K562 (cell line): ENCODE results near the gene CTNNA3. TPM values are rescaled to one million over a fixed set of nuclear protein-coding genes. Genes with fewer than 3 reads are reported as not detected.

ENCODE experiments used
- ATAC-seq: fragments of 200-7000 bp; cut with Tn5 transposase; 3 replicates; pipeline ENCODE4 v1.9.1; 2020; ENCODE audit warnings: moderate library complexity
- BruUV-seq: library from RNA; stranded (reverse); fragments of 400-500 nt; replicated peaks from 2 replicates; lab custom pipeline; 2021; lab: Mats Ljungman, UMichigan
- CTCF ChIA-PET: fragments of 300-600 bp; formaldehyde crosslinking; extraction: SDS; loops from one replicate; lab custom pipeline; 2021; ENCODE audit warnings: low intra/inter-chr PET ratio; lab: Yijun Ruan, JAX
- POLR2A ChIA-PET: fragments of 300-600, 350-650 bp; sonication (Branson Sonifier 250); formaldehyde crosslinking; extraction: SDS; loops from one replicate; lab custom pipeline; 2021; ENCODE audit warnings: antibody characterized with exemption, inconsistent platforms; lab: Yijun Ruan, JAX
- DNase-seq, 4 experiments: peaks; one replicate each; pipeline versions ENCODE4 v3.0.0 to v3.0.0-alpha.2; 2011 to 2018; ENCODE audit warnings: low spot score in 3 of 4, mixed read lengths in 3 of 4; ENCODE audit errors: extremely low read depth in 1 of 4
- FAIRE-seq: peaks from 2 replicates; lab custom pipeline; 2011; peaks lifted over from hg19 to GRCh38; lab: Jason Lieb, UNC
- H2AFZ ChIP-seq: 2 replicates; pipeline ENCODE4 v1.6.0; 2011; ENCODE audit warnings: low read depth, low read length, control low read depth, inconsistent platforms
- H3K27ac ChIP-seq: fragments of 200-600 bp; 3 replicates; pipeline ENCODE4 v1.8.0; 2011; ENCODE audit warnings: low read depth, mild to moderate bottlenecking, control low read depth, inconsistent platforms, low read length, moderate library complexity, mixed read lengths; ENCODE audit errors: extremely low read depth
- H3K27me3 ChIP-seq, 2 experiments: fragments of 300-600 bp in 1 of 2; 2 replicates in 1 of 2; 3 replicates in 1 of 2; pipeline versions ENCODE4 v1.6.0 to v1.8.0; 2011; ENCODE audit warnings: inconsistent platforms in 2 of 2, low read length in 2 of 2, mild to moderate bottlenecking in 1 of 2, mixed read lengths in 1 of 2, moderate library complexity in 1 of 2; ENCODE audit not compliant: control insufficient read depth in 2 of 2, insufficient read depth in 2 of 2
- H3K36me3 ChIP-seq: fragments of 300-600 bp; 3 replicates; pipeline ENCODE4 v1.8.0; 2011; ENCODE audit warnings: mild to moderate bottlenecking, low read length, inconsistent platforms; ENCODE audit not compliant: control insufficient read depth, insufficient read depth
- H3K4me1 ChIP-seq, 2 experiments: fragments of 200-600 bp in 1 of 2; replicated peaks in 1 of 2; 2 replicates in 1 of 2; 3 replicates in 1 of 2; pipeline versions ENCODE4 v1.5.1 to v1.8.0; 2011; ENCODE audit warnings: inconsistent platforms in 2 of 2, low read length in 2 of 2, mild to moderate bottlenecking in 1 of 2, mixed read lengths in 1 of 2, moderate library complexity in 1 of 2; ENCODE audit not compliant: control insufficient read depth in 2 of 2, insufficient read depth in 2 of 2
- H3K4me2 ChIP-seq: 2 replicates; pipeline ENCODE4 v1.6.1; 2011; ENCODE audit warnings: low read length, control low read depth, inconsistent platforms, mixed read lengths; ENCODE audit not compliant: insufficient read depth
- H3K4me3 ChIP-seq: fragments of 200-600 bp; sonication (generic), shearing (Covaris generic); 2 replicates; pipeline ENCODE4 v1.5.1; 2016; ENCODE audit warnings: control low read depth, inconsistent platforms
- H3K79me2 ChIP-seq: fragments of 200-600 bp; 3 replicates; pipeline ENCODE4 v1.8.0; 2011; ENCODE audit warnings: low read length, inconsistent platforms; ENCODE audit not compliant: control insufficient read depth, insufficient read depth
- H3K9ac ChIP-seq, 2 experiments: 2 replicates each; pipeline versions ENCODE4 v1.6.0 to v1.6.1; 2011; ENCODE audit warnings: low read depth in 2 of 2, low read length in 2 of 2, control low read depth in 1 of 2, inconsistent platforms in 1 of 2, mild to moderate bottlenecking in 1 of 2, mixed read lengths in 1 of 2; ENCODE audit not compliant: insufficient read depth in 1 of 2
- H3K9me1 ChIP-seq: one replicate; pipeline ENCODE4 v1.6.0; 2011; ENCODE audit warnings: inconsistent platforms, mild to moderate bottlenecking, low read length, moderate library complexity; ENCODE audit not compliant: control insufficient read depth, insufficient read depth
- H3K9me3 ChIP-seq: replicated peaks from 2 replicates; pipeline ENCODE4 v1.5.1; 2011; ENCODE audit warnings: low read depth, low read length, inconsistent platforms; ENCODE audit not compliant: control insufficient read depth, insufficient read depth
- H4K20me1 ChIP-seq: replicated peaks from 2 replicates; pipeline ENCODE4 v1.6.1; 2011; ENCODE audit warnings: low read length, inconsistent platforms, mixed read lengths; ENCODE audit not compliant: control insufficient read depth, insufficient read depth
- KAT8 ChIP-seq: fragments of 450-650 bp; IDR thresholded peaks from 2 replicates; pipeline ENCODE4 v1.6.1; 2016; ENCODE audit warnings: low read depth, mild to moderate bottlenecking
- NONO ChIP-seq, 2 experiments: fragments of 200-400 bp in 1 of 2; fragments of 450-650 bp in 1 of 2; formaldehyde crosslinking in 1 of 2; IDR thresholded peaks; 2 replicates each; pipeline ENCODE4 v1.6.1; 2017; ENCODE audit warnings: low read depth in 2 of 2, mild to moderate bottlenecking in 2 of 2, moderate library complexity in 2 of 2, low read length in 1 of 2
- RFX1 ChIP-seq: fragments of 450-650 bp; IDR thresholded peaks from 2 replicates; pipeline ENCODE4 v1.6.1; 2016; ENCODE audit warnings: mild to moderate bottlenecking, moderate library complexity
- WGBS: fragments of 100-300 bp; shearing (Covaris generic); methylation state at CpG from one replicate; pipeline ENCODE4 v1.1.6; 2016; ENCODE audit warnings: low coverage, mixed read lengths; ENCODE audit not compliant: insufficient coverage; ENCODE audit errors: missing lambda C conversion rate; 5-methylcytosine and 5-hydroxymethylcytosine counted together
- in situ Hi-C: fragments of 300-500 bp; cut with MboI; formaldehyde crosslinking; loops from 4 replicates; pipeline ENCODE4 v1.15.0; 2018; ENCODE audit warnings: inconsistent platforms, mixed read lengths
- intact Hi-C: fragments of 100-400 bp; cut with micrococcal nuclease; formaldehyde crosslinking; loops from 2 replicates; pipeline ENCODE4 v1.14.2; 2022
- polyA plus RNA-seq, 8 experiments: library from polyadenylated mRNA; depleted of rRNA in 4 of 8; stranded (reverse) in 5 of 8; unstranded in 3 of 8; fragments of >200 nt; fragmentation: Nextera tagmentation in 2 of 8; fragmentation: Illumina TruSeq in 1 of 8; extraction: Ambion mirVana in 2 of 8; extraction: Trizol in 1 of 8; gene quantifications; 2 replicates each; pipeline versions ENCODE4 v1.2.1 to v1.2.3, GENCODE V29; 2011 to 2014; ENCODE audit warnings: inconsistent platforms in 1 of 8, missing spikeins in 1 of 8
- total RNA-seq, 7 experiments: library from RNA; depleted of rRNA in 6 of 7; stranded (reverse); fragments of >200 nt in 6 of 7; fragmentation: Illumina TruSeq in 2 of 7; extraction: Trizol in 2 of 7; gene quantifications; 2 replicates each; pipeline versions ENCODE4 v1.2.1 to v1.2.3, GENCODE V29; 2011 to 2021; ENCODE audit warnings: low replicate concordance in 1 of 7
- TF ChIP-seq, protein P1 (sequence below): fragments of 250-450 bp; sonication (Bioruptor Pico); IDR thresholded peaks from 2 replicates; pipeline ENCODE4 v1.8.0; 2022; ENCODE audit warnings: moderate library complexity, mild to moderate bottlenecking, inconsistent platforms
- TF ChIP-seq, protein P2 (sequence below), 2 experiments: fragments of 450-650 bp in 1 of 2; sonication (generic) in 1 of 2; formaldehyde crosslinking in 1 of 2; IDR thresholded peaks in 1 of 2; conservative IDR thresholded peaks in 1 of 2; 2 replicates each; pipeline versions ENCODE4 v1.6.1 to v1.8.1; 2016 to 2023; ENCODE audit warnings: mild to moderate bottlenecking in 2 of 2, moderate library complexity in 2 of 2, inconsistent platforms in 1 of 2, missing genetic modification reagents in 1 of 2
- TF ChIP-seq, protein P3 (sequence below), 2 experiments: fragments of 450-650 bp; IDR thresholded peaks; 2 replicates each; pipeline ENCODE4 v1.6.1; 2016; ENCODE audit warnings: mild to moderate bottlenecking in 2 of 2, borderline replicate concordance in 1 of 2, low read depth in 1 of 2, moderate library complexity in 1 of 2

CTNNA3 gene
- total and polyA plus RNA-seq, 9 of the 15 experiments (the other 6 are each of a cell fraction or from before 2014, with no cell fraction given) = 0.04 TPM; not detected in 8

DNA sequence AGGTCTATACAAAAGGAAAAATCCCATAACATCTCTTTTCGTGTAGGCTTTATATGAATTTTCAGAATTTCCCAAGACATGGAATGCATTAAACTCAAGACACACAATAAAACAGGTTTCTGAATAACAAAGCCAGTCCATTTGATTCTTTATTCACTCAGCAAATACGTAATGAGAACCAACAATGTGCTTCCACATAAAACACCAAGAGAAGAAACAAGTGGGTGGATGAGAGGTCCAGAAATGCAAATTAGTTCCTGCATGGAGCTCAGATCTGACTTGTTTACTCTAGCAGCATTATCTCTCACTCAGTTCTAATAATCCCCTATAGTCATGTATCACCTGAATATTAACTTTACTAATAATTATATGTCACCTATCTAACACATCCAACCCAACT, 520.6 kb downstream of the CTNNA3 start:
- H3K27me3 ChIP-seq = no peaks in the 10 kb centered on the region
- 0% methylated on average over 2 of the region's 2 CpGs for WGBS
- H3K36me3 ChIP-seq = no peaks in the 10 kb centered on the region
- peaks cover 3% of the 10 kb centered on the region; the same call in 1 of the 2 replicates for H3K9me3 ChIP-seq
- H3K4me1 ChIP-seq = no peaks in the 10 kb centered on the region
- H3K79me2 ChIP-seq = no peaks in the 10 kb centered on the region
- H3K9me1 ChIP-seq = no peaks in the 10 kb centered on the region
- CTCF ChIA-PET = no interaction called here
- no TSS peak for BruUV-seq
- no peaks in the 10 kb centered on the region for H4K20me1 ChIP-seq
- DNase-seq (no peak), FAIRE-seq (no peak), ATAC-seq (no peak)
- TF ChIP-seq, protein P1, sequence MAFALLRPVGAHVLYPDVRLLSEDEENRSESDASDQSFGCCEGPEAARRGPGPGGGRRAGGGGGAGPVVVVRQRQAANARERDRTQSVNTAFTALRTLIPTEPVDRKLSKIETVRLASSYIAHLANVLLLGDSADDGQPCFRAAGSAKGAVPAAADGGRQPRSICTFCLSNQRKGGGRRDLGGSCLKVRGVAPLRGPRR (CRISPR knock-in tag) = no peak
- TF ChIP-seq NONO (IDR thresholded peaks at IDR 0.05; ENCODE audit: low read depth in 2 of 2, low read length in 1 of 2) (no peak), KAT8 (no peak), RFX1 (no peak)
- TF ChIP-seq, protein P2, sequence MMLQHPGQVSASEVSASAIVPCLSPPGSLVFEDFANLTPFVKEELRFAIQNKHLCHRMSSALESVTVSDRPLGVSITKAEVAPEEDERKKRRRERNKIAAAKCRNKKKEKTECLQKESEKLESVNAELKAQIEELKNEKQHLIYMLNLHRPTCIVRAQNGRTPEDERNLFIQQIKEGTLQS (IDR thresholded peaks at IDR 0.05) = no peak
- TF ChIP-seq, protein P2 (CRISPR knock-in tag; conservative IDR thresholded peaks at IDR 0.05) = no peak
- TF ChIP-seq, protein P3, sequence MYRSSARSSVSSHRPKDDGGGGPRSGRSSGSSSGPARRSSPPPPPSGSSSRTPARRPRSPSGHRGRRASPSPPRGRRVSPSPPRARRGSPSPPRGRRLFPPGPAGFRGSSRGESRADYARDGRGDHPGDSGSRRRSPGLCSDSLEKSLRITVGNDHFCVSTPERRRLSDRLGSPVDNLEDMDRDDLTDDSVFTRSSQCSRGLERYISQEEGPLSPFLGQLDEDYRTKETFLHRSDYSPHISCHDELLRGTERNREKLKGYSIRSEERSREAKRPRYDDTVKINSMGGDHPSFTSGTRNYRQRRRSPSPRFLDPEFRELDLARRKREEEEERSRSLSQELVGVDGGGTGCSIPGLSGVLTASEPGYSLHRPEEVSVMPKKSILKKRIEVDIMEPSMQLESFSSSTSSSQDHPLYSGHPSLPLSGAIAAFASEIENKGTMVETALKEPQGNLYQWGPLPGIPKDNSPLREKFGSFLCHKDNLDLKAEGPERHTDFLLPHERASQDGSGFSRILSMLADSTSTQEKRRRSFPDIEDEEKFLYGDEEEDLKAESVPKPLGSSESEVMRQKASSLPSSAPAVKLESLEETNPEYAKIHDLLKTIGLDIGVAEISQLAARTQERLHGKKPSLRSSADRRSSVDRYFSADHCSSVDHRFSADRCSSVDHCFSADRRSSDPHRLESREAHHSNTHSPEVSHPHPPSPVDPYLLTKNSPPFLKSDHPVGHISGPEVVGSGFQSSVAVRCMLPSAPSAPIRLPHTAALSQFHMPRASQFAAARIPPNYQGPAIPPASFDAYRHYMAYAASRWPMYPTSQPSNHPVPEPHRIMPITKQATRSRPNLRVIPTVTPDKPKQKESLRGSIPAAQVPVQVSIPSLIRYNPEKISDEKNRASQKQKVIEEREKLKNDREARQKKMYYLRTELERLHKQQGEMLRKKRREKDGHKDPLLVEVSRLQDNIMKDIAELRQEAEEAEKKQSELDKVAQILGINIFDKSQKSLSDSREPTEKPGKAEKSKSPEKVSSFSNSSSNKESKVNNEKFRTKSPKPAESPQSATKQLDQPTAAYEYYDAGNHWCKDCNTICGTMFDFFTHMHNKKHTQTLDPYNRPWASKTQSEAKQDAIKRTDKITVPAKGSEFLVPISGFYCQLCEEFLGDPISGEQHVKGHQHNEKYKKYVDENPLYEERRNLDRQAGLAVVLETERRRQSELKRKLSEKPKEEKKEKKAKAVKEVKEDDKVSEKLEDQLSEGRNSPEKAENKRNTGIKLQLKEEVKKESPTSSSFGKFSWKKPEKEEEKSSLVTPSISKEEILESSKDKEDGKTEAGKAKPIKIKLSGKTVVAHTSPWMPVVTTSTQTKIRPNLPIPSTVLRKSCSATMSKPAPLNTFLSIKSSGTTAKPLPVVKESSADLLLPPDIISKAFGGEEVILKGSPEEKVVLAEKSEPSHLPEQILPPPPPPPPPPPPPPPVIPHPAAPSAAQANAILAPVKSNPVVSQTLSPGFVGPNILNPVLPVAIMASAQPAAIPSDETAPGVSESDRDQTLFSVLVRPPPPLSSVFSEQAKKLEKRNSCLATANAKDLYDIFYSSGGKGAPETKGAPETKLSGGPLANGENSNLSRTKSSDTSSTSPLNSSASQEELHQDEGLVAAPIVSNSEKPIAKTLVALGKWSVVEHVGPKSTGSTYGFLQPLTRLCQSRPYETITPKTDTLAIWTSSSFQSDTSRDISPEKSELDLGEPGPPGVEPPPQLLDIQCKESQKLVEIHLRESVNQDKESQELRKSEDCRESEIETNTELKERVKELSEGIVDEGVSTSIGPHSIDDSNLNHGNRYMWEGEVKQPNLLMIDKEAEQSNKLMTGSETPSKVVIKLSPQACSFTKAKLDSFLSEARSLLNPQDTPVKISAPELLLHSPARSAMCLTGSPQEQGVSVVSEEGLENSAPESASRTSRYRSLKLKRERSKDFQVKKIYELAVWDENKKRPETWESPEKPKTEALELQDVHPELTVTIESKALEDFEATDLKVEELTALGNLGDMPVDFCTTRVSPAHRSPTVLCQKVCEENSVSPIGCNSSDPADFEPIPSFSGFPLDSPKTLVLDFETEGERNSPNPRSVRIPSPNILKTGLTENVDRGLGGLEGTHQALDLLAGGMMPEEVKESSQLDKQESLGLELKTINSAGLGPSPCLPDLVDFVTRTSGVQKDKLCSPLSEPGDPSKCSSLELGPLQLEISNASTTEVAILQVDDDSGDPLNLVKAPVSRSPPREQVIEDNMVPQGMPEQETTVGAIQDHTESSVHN (IDR thresholded peaks at IDR 0.05; ENCODE audit: borderline replicate concordance in 1 of 2, low read depth in 1 of 2) = no peak
- intact Hi-C loops (no loop called here), in situ Hi-C loops (no loop called here)
- no peak overlapping the region for H3K4me3 ChIP-seq
- no peak overlapping the region for H2AFZ ChIP-seq
- POLR2A ChIA-PET = no interaction called here
- no peak overlapping the region for H3K9ac ChIP-seq
- H3K4me2 ChIP-seq = no peak overlapping the region
- no peak overlapping the region for H3K27ac ChIP-seq
